HCT116 (cell line): ENCODE measurements around the gene CCL27. TPM values are rescaled to one million over a fixed set of nuclear protein-coding genes. Genes with fewer than 3 reads are reported as not detected.

Experiments
- ATAC-seq: fragments of 200-7000 bp; cut with Tn5 transposase; 2 replicates; pipeline ENCODE4 v1.9.1; 2020; ENCODE audit warnings: mild to moderate bottlenecking, moderate library complexity
- BruUV-seq: library from RNA; stranded (reverse); fragments of 400-500 nt; replicated peaks from 2 replicates; lab custom pipeline; 2021; lab: Mats Ljungman, UMichigan
- CTCF ChIA-PET: fragments of 300-600 bp; sonication (Branson Sonifier 250); formaldehyde crosslinking; loops from one replicate; lab custom pipeline; 2021; ENCODE audit warnings: antibody characterized with exemption; lab: Charles Lee
- POLR2A ChIA-PET: fragments of 300-600, 350-600 bp; sonication (Branson Sonifier 250); formaldehyde crosslinking; loops from one replicate; lab custom pipeline; 2021; ENCODE audit warnings: antibody characterized with exemption; lab: Charles Lee
- RAD21 ChIA-PET, 2 experiments: fragments of 300-600 bp; sonication (Branson Sonifier 250); formaldehyde crosslinking; loops; one replicate each; lab custom pipeline; 2023; ENCODE audit warnings: low total read pairs in 2 of 2; ENCODE audit not compliant: uncharacterized antibody in 2 of 2, unreplicated experiment in 2 of 2, low non-redundant PET in 1 of 2; lab: Charles Lee
- DNase-seq: peaks from one replicate; pipeline ENCODE4 v3.0.0-alpha.2; 2010; ENCODE audit warnings: low read depth, low spot score
- H2AFZ ChIP-seq: fragments of 200-600 bp; shearing (Covaris generic), sonication (generic); 2 replicates; pipeline ENCODE4 v1.6.1; 2017; ENCODE audit warnings: low read depth, mixed run types, mixed read lengths, antibody characterized with exemption, low read length; ENCODE audit not compliant: poor library complexity, severe bottlenecking
- H3K27ac ChIP-seq: 2 replicates; pipeline ENCODE4 v1.5.1; 2012; ENCODE audit warnings: low read depth, low read length
- H3K27me3 ChIP-seq: fragments of 200-600 bp; sonication (generic); 2 replicates; pipeline ENCODE4 v1.6.1; 2016; ENCODE audit warnings: mixed run types, low read length, mixed read lengths; ENCODE audit not compliant: insufficient read depth
- H3K36me3 ChIP-seq, 2 experiments: fragments of 200-500 bp in 1 of 2; fragments of 200-600 bp in 1 of 2; sonication (Bioruptor generic) in 1 of 2; sonication (generic) in 1 of 2; 2 replicates each; pipeline versions ENCODE4 v1.5.1 to v1.6.1; 2014 to 2016; ENCODE audit warnings: low read length in 2 of 2, inconsistent platforms in 1 of 2, mixed read lengths in 1 of 2, mixed run types in 1 of 2; ENCODE audit not compliant: insufficient read depth in 2 of 2, control insufficient read depth in 1 of 2
- H3K4me1 ChIP-seq, 2 experiments: fragments of 200-600 bp in 1 of 2; sonication (generic) in 1 of 2; 2 replicates each; pipeline versions ENCODE4 v1.5.1 to v1.6.1; 2012 to 2017; ENCODE audit warnings: low read length in 2 of 2, inconsistent platforms in 1 of 2, mild to moderate bottlenecking in 1 of 2, mixed read lengths in 1 of 2, mixed run types in 1 of 2, moderate library complexity in 1 of 2; ENCODE audit not compliant: insufficient read depth in 2 of 2, control insufficient read depth in 1 of 2
- H3K4me2 ChIP-seq: fragments of 200-600 bp; sonication (generic); 2 replicates; pipeline ENCODE4 v1.6.1; 2017; ENCODE audit warnings: mixed run types, low read length, mixed read lengths
- H3K4me3 ChIP-seq, 2 experiments: fragments of 200-600 bp in 1 of 2; sonication (generic) in 1 of 2; replicated peaks in 1 of 2; 2 replicates each; pipeline ENCODE4 v1.5.1; 2011 to 2016; ENCODE audit warnings: low read length in 2 of 2, control low read depth in 1 of 2, low read depth in 1 of 2, mild to moderate bottlenecking in 1 of 2, mixed read lengths in 1 of 2, mixed run types in 1 of 2
- H3K79me2 ChIP-seq: fragments of 200-600 bp; sonication (generic); 2 replicates; pipeline ENCODE4 v1.6.1; 2017; ENCODE audit warnings: mild to moderate bottlenecking, mixed run types, low read length, moderate library complexity, mixed read lengths; ENCODE audit not compliant: insufficient read depth
- H3K9ac ChIP-seq: fragments of 200-600 bp; sonication (generic); 2 replicates; pipeline ENCODE4 v1.6.1; 2016; ENCODE audit warnings: low read length, mixed read lengths
- H3K9me2 ChIP-seq: fragments of 200-600 bp; sonication (generic), shearing (Covaris generic); 2 replicates; pipeline ENCODE4 v1.6.1; 2017; ENCODE audit warnings: mixed run types, mild to moderate bottlenecking, moderate library complexity; ENCODE audit not compliant: insufficient read depth
- H3K9me3 ChIP-seq, 2 experiments: fragments of 200-500 bp in 1 of 2; fragments of 200-600 bp in 1 of 2; sonication (Bioruptor generic) in 1 of 2; sonication (generic) in 1 of 2; 2 replicates each; pipeline ENCODE4 v1.6.1; 2014 to 2017; ENCODE audit warnings: low read length in 2 of 2, mixed read lengths in 2 of 2, inconsistent platforms in 1 of 2, low read depth in 1 of 2, mild to moderate bottlenecking in 1 of 2, mixed run types in 1 of 2, moderate library complexity in 1 of 2; ENCODE audit not compliant: control insufficient read depth in 1 of 2, insufficient read depth in 1 of 2
- H4K20me1 ChIP-seq: fragments of 200-600 bp; sonication (generic), shearing (Covaris generic); 2 replicates; pipeline ENCODE4 v1.6.1; 2017; ENCODE audit warnings: mixed run types, mild to moderate bottlenecking, moderate library complexity; ENCODE audit not compliant: insufficient read depth
- ATF3 ChIP-seq: IDR thresholded peaks from 2 replicates; pipeline ENCODE4 v1.6.1; 2012
- EGR1 ChIP-seq: IDR thresholded peaks from 2 replicates; pipeline ENCODE4 v1.6.1; 2012; ENCODE audit warnings: low read depth
- ELF1 ChIP-seq: IDR thresholded peaks from 2 replicates; pipeline ENCODE4 v1.6.1; 2012; ENCODE audit warnings: low read depth, borderline replicate concordance
- EZH2 ChIP-seq: fragments of 200-600 bp; sonication (generic); IDR thresholded peaks from 2 replicates; pipeline ENCODE4 v1.6.1; 2017; ENCODE audit warnings: antibody characterized with exemption, mixed run types
- EZH2phosphoT487 ChIP-seq: fragments of 200-600 bp; IDR thresholded peaks from 2 replicates; pipeline ENCODE4 v1.6.1; 2018; ENCODE audit warnings: antibody characterized with exemption, borderline replicate concordance
- FOSL1 ChIP-seq: IDR thresholded peaks from 2 replicates; pipeline ENCODE4 v1.6.1; 2012; ENCODE audit warnings: low read depth
- JUND ChIP-seq: IDR thresholded peaks from 2 replicates; pipeline ENCODE4 v1.6.1; 2012
- MAX ChIP-seq: IDR thresholded peaks from 2 replicates; pipeline ENCODE4 v1.6.1; 2012
- POLR2A ChIP-seq: IDR thresholded peaks from 2 replicates; pipeline ENCODE4 v1.7.0; 2011; ENCODE audit warnings: borderline replicate concordance; ENCODE audit not compliant: insufficient read depth, insufficient read length; ENCODE audit errors: extremely low read depth
- POLR2AphosphoS5 ChIP-seq: IDR thresholded peaks from 2 replicates; pipeline ENCODE4 v1.6.1; 2011; ENCODE audit warnings: mild to moderate bottlenecking, low read depth, low read length, moderate library complexity
- RAD21 ChIP-seq: IDR thresholded peaks from 2 replicates; pipeline ENCODE4 v1.6.1; 2012; ENCODE audit warnings: low read depth, mild to moderate bottlenecking
- SRF ChIP-seq: IDR thresholded peaks from 2 replicates; pipeline ENCODE4 v1.6.1; 2012; ENCODE audit warnings: low read depth
- TCF7L2 ChIP-seq: IDR thresholded peaks from 2 replicates; pipeline ENCODE4 v1.7.0; 2011; ENCODE audit warnings: borderline replicate concordance, inconsistent platforms; ENCODE audit not compliant: insufficient read depth, insufficient read length; ENCODE audit errors: extremely low read depth
- ZNF274 ChIP-seq: fragments of 200-500 bp; sonication (Bioruptor generic); IDR thresholded peaks from 2 replicates; pipeline ENCODE4 v1.6.1; 2014; ENCODE audit warnings: mild to moderate bottlenecking, low read depth, low read length, inconsistent platforms
- intact Hi-C: fragments of 100-400 bp; cut with micrococcal nuclease; formaldehyde crosslinking; loops from 2 replicates; pipeline ENCODE4 v1.10.0; 2022
- total RNA-seq: library from RNA; stranded (reverse); gene quantifications from one replicate; pipeline ENCODE4 v1.2.1, GENCODE V29; 2021; ENCODE audit not compliant: unreplicated experiment
- TF ChIP-seq, protein P1 (sequence below), 3 experiments: fragments of 200-600 bp in 1 of 3; sonication (generic) in 1 of 3; IDR thresholded peaks in 2 of 3; conservative IDR thresholded peaks in 1 of 3; 2 replicates each; pipeline ENCODE4 v1.5.1; 2012 to 2017; ENCODE audit warnings: low read depth in 2 of 3, low read length in 2 of 3, antibody characterized with exemption in 1 of 3, borderline replicate concordance in 1 of 3, control low read depth in 1 of 3, mild to moderate bottlenecking in 1 of 3, mixed read lengths in 1 of 3, mixed run types in 1 of 3, moderate library complexity in 1 of 3; ENCODE audit not compliant: insufficient read depth in 1 of 3
- TF ChIP-seq, protein P2 (sequence below): IDR thresholded peaks from 2 replicates; pipeline ENCODE4 v1.6.1; 2011; ENCODE audit warnings: mild to moderate bottlenecking, low read length, moderate library complexity; ENCODE audit not compliant: insufficient replicate concordance; ENCODE audit errors: extremely low read depth

The CCL27 gene
- total RNA-seq, 1 experiment from 2014 or later, result 1.0 TPM

DNA sequence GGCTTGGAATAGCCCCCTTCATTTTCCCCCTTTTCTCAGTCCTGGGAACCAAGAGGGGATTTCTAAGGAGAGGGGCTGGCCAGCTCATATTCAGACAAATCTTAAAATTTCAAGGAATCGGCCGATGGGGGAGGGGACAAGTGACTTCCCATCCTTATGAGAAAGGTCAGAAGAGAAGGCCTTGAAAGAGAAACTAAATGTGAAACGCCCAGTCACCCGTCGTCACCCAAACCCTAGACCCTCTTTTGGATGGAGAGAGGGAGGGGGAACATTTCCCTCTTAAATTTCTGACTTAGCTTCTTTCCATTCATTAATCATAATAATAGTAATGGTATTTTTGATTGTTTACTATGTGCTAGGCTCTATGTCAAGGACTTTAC lies 29.5 kb upstream of the CCL27 start:
- Histone ChIP-seq H3K9me2 (no peaks in the 10 kb centered on the region), H3K4me3 (no peak overlapping the region), H3K9me3 (no peaks in the 10 kb centered on the region), H3K9ac (no peak overlapping the region)
- RAD21 ChIA-PET, result no interaction called here
- TF ChIP-seq, protein P1, sequence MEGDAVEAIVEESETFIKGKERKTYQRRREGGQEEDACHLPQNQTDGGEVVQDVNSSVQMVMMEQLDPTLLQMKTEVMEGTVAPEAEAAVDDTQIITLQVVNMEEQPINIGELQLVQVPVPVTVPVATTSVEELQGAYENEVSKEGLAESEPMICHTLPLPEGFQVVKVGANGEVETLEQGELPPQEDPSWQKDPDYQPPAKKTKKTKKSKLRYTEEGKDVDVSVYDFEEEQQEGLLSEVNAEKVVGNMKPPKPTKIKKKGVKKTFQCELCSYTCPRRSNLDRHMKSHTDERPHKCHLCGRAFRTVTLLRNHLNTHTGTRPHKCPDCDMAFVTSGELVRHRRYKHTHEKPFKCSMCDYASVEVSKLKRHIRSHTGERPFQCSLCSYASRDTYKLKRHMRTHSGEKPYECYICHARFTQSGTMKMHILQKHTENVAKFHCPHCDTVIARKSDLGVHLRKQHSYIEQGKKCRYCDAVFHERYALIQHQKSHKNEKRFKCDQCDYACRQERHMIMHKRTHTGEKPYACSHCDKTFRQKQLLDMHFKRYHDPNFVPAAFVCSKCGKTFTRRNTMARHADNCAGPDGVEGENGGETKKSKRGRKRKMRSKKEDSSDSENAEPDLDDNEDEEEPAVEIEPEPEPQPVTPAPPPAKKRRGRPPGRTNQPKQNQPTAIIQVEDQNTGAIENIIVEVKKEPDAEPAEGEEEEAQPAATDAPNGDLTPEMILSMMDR (IDR thresholded peaks at IDR 0.05 in 2 of 3, conservative IDR thresholded peaks at IDR 0.05 in 1 of 3; ENCODE audit: borderline replicate concordance in 1 of 3, insufficient read depth in 1 of 3, low read depth in 2 of 3, low read length in 2 of 3), result no peak
- no peak for TF ChIP-seq EZH2phosphoT487
- TF ChIP-seq SRF, result no peak
- no peak for TF ChIP-seq POLR2A
- TF ChIP-seq FOSL1, result no peak
- TF ChIP-seq EGR1, result no peak
- TF ChIP-seq ATF3, result no peak
- TF ChIP-seq ELF1, result no peak
- no peak for TF ChIP-seq TCF7L2
- no peak for TF ChIP-seq RAD21
- no peak for TF ChIP-seq JUND
- no peak for TF ChIP-seq ZNF274
- TF ChIP-seq EZH2, result no peak
- TF ChIP-seq MAX, result no peak
- no peak for TF ChIP-seq POLR2AphosphoS5
- TF ChIP-seq, protein P2, sequence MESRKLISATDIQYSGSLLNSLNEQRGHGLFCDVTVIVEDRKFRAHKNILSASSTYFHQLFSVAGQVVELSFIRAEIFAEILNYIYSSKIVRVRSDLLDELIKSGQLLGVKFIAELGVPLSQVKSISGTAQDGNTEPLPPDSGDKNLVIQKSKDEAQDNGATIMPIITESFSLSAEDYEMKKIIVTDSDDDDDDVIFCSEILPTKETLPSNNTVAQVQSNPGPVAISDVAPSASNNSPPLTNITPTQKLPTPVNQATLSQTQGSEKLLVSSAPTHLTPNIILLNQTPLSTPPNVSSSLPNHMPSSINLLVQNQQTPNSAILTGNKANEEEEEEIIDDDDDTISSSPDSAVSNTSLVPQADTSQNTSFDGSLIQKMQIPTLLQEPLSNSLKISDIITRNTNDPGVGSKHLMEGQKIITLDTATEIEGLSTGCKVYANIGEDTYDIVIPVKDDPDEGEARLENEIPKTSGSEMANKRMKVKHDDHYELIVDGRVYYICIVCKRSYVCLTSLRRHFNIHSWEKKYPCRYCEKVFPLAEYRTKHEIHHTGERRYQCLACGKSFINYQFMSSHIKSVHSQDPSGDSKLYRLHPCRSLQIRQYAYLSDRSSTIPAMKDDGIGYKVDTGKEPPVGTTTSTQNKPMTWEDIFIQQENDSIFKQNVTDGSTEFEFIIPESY, result no peak
- TF ChIP-seq, all 23 proteins: peak for 0
- no peaks in the 10 kb centered on the region for H3K4me1 ChIP-seq
- ATAC-seq, result no peak
- no peaks in the 10 kb centered on the region for H3K27me3 ChIP-seq
- H3K4me2 ChIP-seq, result no peak overlapping the region
- no peak for DNase-seq
- ChIA-PET POLR2A (no interaction called here), CTCF (interaction anchor here (1.9 kb wide), 1 partner anchor 11 kb away, joined by 8 read pairs; no protein-coding TSS in a partner anchor)
- H3K79me2 ChIP-seq, result no peaks in the 10 kb centered on the region
- no peaks in the 10 kb centered on the region for H3K36me3 ChIP-seq
- no TSS peak for BruUV-seq
- intact Hi-C loops, result no loop called here
- no peak overlapping the region for H2AFZ ChIP-seq
- H3K27ac ChIP-seq, result no peak overlapping the region
- no peaks in the 10 kb centered on the region for H4K20me1 ChIP-seq
